ENCODE measurements around the gene YKT6.
"Not testable (repeated sequence)": the region's sequence is repeated elsewhere in the genome, so short reads cannot be mapped to it uniquely, and the experiment has no call there.

YKT6 gene

DNA sequence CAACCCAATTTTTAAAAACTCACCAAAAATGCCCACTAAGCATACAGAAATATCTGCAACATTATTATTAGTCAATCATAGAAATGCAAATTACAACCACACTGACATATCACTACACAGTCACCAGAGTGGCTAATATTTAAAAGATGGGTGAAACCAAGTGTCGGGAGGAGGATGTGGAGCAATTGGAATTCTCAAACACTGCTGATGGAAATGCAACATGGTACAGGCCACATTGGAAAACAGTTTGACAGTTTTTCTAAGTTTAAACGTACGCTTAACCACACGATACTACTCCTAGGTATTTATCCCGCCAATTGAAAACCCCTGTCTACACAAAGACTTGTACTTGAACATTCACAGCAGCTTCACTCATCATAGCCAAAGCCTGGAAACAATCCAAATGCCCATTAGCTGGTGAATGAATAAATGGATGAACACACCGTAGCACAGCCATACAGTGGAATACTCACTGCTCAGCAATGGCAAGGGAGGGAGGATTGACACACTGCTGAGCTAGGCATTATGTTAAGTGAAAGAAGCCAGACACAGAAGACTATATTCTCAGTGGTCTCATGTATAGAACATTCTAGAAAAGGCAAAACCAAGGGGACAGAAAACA is 27.9 kb upstream of the YKT6 start:
- DNase-seq: no peak

GRCh38 chr7:44173911-44174693 is 26.7 kb upstream of the YKT6 start:
- DNase-seq: no peak

DNA sequence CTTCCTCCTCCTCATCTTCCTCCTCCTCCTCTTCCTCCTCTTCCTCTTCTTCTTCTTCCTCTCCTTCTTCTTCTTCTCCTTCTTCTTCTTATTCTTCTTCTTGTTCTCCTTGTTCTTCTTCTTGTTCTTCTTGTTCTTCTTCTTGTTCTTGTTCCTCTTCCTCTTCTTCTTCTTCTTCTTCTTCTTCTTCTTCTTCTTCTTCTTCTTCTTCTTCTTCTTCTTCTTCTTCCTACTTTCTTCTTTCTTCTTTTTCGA is 26.2 kb upstream of the YKT6 start:
- not testable (repeated sequence) for DNase-seq

- no peak for DNase-seq
Observed at GRCh38 chr7:44175730-44176129, 25.0 kb upstream of the YKT6 start.

- no peak for DNase-seq
Observed at GRCh38 chr7:44176486-44176885, 24.3 kb upstream of the YKT6 start.

DNA sequence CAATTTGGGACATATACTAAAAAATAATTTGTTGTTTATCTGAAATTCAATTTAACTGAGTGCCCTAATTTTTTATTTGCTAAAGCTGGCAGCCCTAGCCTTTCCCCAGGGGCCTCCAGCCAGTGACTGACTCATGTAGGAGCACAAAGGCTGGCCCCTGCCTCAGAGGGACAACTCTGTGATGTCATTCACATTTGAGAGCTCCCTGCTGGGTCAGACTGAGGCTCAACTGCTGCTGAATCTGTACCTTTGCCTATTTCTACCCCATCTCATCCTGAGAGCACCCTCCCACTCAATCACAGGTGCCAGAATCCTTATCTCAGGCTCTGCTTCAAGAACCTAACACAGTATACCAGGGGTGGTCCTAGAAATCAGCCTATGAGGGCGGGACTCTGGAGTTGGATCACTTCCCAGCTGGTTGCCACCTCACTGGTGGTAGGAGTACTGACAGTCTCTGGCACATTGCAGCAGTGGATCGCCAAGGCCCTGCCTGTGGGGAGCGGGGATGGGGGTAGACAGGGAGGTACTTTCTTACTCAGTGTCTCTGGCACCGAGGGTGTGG is 23.1 kb upstream of the YKT6 start:
- no peak for DNase-seq

- no peak for DNase-seq
Observed at GRCh38 chr7:44180631-44181030, 20.1 kb upstream of the YKT6 start.

- no peak for DNase-seq
Observed at GRCh38 chr7:44182827-44183226, 18.0 kb upstream of the YKT6 start.

- DNase-seq: no peak
Observed at GRCh38 chr7:44183386-44183785, 17.4 kb upstream of the YKT6 start.

DNA sequence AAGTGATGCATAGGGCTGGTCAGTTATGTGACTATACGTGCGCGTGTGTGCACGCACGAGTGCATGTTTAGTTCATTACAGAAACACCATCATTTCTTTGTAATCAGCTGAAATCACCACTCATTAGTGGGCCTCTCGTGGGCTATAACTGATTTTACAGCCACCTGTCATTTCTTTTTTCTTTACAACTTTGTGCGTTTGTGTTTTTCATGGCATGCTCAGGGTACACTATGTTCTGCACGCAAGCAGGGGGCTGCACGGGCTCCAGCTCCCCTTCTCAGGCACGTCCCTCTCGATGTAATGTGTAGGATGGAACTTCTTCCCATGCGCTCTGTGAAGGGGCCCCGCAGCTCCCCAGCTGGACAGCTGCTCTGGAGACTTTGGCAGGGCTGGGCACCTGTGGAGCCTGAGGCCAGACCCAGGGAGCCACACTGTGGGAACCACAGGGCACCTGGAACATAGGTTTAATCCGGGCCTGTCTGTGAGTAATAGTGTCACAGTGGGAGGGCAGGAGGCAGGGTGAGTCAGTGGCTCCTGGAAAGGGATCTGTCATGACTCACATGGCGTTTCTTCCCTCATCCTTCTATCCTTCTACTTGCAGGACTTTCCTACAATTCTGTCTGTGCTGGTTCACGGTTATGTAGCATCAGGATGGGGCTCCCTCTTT is 16.4 kb upstream of the YKT6 start:
- no peak for DNase-seq

GRCh38 chr7:44184873-44185446 is 15.8 kb upstream of the YKT6 start:
- no peak for DNase-seq

GRCh38 chr7:44185729-44186128 is 15.0 kb upstream of the YKT6 start:
- no peak for DNase-seq

- no peak for DNase-seq
Observed at GRCh38 chr7:44186736-44187135, 14.0 kb upstream of the YKT6 start.

GRCh38 chr7:44187636-44188416 is 13.0 kb upstream of the YKT6 start:
- no peak for DNase-seq

DNA sequence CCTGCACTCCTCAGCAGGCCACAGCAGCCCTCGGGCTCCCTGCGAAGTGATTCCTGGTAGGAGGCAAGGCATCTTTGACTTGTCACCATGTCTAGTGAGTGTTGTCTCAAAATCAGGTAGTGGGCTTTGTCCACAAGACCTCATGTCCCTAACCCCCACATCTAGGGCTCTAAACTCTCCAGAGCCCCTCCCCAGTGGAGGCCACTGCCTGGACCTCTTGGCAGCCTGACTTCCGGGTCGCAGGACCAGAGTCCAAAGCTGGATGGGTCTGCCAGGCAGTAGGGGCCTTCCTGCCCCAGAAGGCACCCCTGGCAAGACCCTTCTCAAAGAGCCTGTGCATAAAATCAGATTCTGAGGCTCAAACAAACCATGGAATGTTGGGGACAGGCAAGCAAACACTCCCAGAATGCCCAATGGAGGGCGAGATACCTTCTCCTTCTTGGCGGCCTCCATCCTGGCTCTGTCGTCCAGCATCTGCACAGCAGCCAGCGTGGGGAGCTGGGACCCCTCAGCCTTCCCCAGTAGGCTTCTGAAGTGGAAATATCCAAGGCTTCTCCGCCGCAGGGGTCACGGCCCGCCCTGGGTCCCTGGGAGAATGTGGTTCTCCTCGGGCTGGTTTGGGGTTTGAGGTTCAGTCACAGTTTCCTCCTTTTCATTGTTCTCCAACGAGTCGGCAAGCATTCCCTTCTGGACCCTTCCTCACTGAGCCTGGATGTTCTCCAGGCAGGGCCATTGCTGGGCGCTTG is 12.1 kb upstream of the YKT6 start:
- no peak for DNase-seq

DNA sequence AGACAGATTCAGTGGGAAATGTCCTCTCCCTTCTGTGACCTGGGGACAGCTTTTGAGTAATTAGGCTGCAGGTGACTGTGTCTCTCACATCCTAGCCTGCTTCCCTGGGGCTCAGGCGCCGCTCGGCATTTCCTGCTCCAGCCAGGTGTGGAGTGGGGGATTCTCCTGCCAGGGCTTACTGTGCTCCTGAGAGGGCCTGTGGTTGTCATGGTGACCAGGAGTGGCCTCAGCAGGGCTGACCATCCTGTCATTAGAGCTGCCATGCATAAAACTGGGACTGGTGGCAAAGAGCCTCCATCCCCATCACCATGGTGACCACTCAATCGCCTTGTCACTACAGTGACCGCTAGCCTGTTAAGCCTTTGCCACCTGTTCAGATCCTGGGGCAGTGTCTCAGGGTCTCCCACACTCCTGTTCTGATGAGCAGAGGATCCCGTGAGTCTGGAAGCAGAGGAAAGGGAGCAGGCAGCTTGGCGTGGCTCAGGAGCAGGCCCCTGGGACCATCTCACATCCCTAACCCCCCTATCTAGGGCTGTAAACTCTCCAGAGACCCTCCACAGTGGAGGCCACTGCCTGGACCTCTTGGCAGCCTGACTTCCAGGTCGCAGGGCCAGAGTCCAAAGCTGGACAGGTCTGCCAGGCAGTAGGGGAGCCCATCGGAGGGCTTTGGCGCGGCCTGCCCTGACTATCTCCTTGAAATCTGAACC is 11.3 kb upstream of the YKT6 start, which contains the start of gene GCK:
TSS of gene GCK (minus strand) at position 154 of the 707 bp plus-strand sequence. CDS start 486 bp downstream, outside the sequence.
- no peak for DNase-seq

DNA sequence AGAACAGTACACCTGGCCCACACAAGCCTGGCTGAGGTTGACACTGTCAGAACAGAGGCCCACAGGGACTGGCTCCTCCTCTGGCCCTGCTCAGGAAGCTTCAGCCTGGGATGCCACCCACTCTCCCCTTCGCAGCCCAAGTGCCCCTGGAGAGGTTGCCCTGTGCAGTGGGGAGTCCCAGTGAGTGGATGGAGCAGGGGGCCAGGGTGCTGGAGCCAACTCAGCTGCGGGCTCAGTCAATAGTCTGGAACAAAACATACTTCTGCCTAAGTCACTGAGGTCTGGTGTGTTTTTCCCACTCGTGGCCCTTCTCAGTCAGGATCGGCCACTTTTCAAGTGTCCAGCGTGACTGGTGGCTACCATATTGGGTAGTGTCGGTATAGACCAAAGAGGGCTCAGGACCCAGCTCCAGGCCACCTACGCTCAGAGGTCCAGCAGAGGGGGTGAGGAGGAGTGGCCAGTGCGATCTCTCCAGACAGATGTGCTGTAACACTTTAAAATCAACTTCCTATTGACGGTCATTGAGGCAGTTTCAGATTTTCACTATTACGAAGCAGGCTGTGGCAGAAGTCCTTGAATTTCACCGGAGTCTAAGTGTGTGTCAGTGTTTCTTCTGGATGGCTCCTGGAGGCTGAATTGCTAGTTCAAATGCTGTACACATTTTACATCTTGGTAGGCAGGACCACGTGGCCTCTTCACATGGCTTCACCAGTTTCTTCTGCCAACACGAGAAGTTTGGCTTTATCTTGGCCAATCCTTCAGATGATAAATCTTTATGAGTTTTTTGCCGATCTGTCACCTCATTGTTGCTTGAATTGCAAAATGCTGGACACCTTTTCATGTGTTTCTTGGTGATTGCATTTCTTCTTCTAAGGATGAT is 10.5 kb upstream of the YKT6 start:
- DNase-seq: no peak

- no peak for DNase-seq
Observed at GRCh38 chr7:44191171-44191570, 9.6 kb upstream of the YKT6 start.

DNA sequence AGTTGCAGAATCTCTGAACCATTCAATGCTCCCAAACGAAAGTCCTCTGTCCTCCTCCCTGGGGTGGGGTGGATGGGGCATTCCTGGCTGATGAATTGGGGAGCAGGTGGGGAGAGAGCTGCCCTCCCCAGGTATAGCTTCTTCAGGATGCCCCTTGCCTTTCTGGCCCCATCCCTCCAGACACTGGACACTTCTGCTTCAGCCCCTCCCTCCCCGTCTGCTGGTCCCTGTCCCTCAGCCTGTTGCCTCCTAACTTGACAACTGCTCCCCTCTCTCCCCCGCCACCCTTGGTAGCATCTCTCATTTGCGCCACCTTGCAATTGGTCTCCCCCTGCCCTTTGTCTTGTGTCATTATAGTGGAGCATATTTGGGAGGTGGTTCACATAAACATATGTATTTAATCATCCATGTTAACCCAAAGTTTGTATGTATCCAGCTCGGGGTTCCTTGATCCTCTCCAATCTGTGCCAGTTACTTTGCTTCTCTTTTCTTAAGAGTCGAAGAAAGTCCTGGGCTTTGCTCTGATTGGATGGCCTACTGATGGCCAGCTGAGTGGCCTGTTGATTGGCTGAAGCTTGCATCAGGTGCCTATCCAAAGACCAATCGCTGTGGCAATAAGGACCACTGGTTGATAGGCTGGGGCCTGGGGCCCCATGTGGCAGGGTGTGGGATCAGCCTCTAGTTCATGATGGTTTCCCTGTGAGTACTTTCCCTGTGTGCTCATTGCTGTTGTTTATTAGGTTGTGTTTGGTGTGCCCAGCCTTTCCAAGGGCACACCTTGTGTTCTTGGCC is 7.6 kb upstream of the YKT6 start:
- no peak for DNase-seq

Measured in activated gamma-delta T cell (primary cell).